RPMI8226 (cell line): ENCODE data around the gene PLEK2.

Experiments
- DNase-seq: peaks from one replicate; pipeline ENCODE4 v3.0.0-alpha.2; 2015

PLEK2 gene

GRCh38 chr14:67395876-67396189 is 16.1 kb downstream of the PLEK2 start:
- no peak for DNase-seq

GRCh38 chr14:67395086-67395875 is 16.7 kb downstream of the PLEK2 start:
- no peak for DNase-seq

GRCh38 chr14:67393689-67394088 is 18.3 kb downstream of the PLEK2 start:
- DNase-seq = no peak

- DNase-seq = no peak
Observed at GRCh38 chr14:67392800-67393199, 19.2 kb downstream of the PLEK2 start.

- no peak for DNase-seq
Observed at GRCh38 chr14:67392123-67392522, 19.8 kb downstream of the PLEK2 start.

GRCh38 chr14:67391268-67391667 is 20.7 kb downstream of the PLEK2 start:
- no peak for DNase-seq

GRCh38 chr14:67389811-67390534 is 22.0 kb downstream of the PLEK2 start:
- DNase-seq = no peak

- DNase-seq = no peak
Observed at GRCh38 chr14:67389275-67389674, 22.7 kb downstream of the PLEK2 start.

- DNase-seq = no peak
Observed at GRCh38 chr14:67387195-67387594, 24.8 kb downstream of the PLEK2 start.

GRCh38 chr14:67385618-67386017 is 26.3 kb downstream of the PLEK2 start:
- DNase-seq = no peak

- no peak for DNase-seq
Observed at GRCh38 chr14:67385120-67385519, 26.8 kb downstream of the PLEK2 start.

- no peak for DNase-seq
Observed at GRCh38 chr14:67377916-67378315, 34.0 kb downstream of the PLEK2 start.

GRCh38 chr14:67373347-67373746 is 38.6 kb downstream of the PLEK2 start:
- no peak for DNase-seq

- DNase-seq = no peak
Observed at GRCh38 chr14:67372833-67373232, 39.1 kb downstream of the PLEK2 start.

- no peak for DNase-seq
Observed at GRCh38 chr14:67371247-67372148, 40.5 kb downstream of the PLEK2 start.

- no peak for DNase-seq
Observed at GRCh38 chr14:67370830-67371229, 41.1 kb downstream of the PLEK2 start.

GRCh38 chr14:67365476-67365875 is 46.5 kb downstream of the PLEK2 start:
- no peak for DNase-seq

GRCh38 chr14:67360470-67361206 is 51.3 kb downstream of the PLEK2 start:
- peak; percentile 4 for DNase-seq

- peak; percentile 97 for DNase-seq
Observed at GRCh38 chr14:67359775-67360469, 52.0 kb downstream of the PLEK2 start, which contains the start of the genes ATP6V1D and EIF2S1. Gene ATP6V1D (minus strand): TSS chr14:67359804. CDS start chr14:67359698, 106 bp downstream. Gene EIF2S1 (plus strand): TSS chr14:67360328. CDS start chr14:67364768, 4,440 bp downstream.

GRCh38 chr14:67358924-67359774 is 52.8 kb downstream of the PLEK2 start:
- no peak for DNase-seq

GRCh38 chr14:67357969-67358354 is 54.0 kb downstream of the PLEK2 start:
- no peak for DNase-seq
